Hair follicular keratinocyte (primary cell): ENCODE results near the gene PARN. TPM values are rescaled to one million over a fixed set of nuclear protein-coding genes. Genes with fewer than 3 reads are reported as not detected.

Experiments
- total RNA-seq: library from RNA; depleted of rRNA; stranded (reverse); fragments of >200 nt; gene quantifications from 2 replicates; pipeline ENCODE4 v1.2.3, GENCODE V29; 2015

Gene PARN, protein sequence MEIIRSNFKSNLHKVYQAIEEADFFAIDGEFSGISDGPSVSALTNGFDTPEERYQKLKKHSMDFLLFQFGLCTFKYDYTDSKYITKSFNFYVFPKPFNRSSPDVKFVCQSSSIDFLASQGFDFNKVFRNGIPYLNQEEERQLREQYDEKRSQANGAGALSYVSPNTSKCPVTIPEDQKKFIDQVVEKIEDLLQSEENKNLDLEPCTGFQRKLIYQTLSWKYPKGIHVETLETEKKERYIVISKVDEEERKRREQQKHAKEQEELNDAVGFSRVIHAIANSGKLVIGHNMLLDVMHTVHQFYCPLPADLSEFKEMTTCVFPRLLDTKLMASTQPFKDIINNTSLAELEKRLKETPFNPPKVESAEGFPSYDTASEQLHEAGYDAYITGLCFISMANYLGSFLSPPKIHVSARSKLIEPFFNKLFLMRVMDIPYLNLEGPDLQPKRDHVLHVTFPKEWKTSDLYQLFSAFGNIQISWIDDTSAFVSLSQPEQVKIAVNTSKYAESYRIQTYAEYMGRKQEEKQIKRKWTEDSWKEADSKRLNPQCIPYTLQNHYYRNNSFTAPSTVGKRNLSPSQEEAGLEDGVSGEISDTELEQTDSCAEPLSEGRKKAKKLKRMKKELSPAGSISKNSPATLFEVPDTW
- total RNA-seq = 23.0 and 32.5 TPM in 2 replicates

DNA sequence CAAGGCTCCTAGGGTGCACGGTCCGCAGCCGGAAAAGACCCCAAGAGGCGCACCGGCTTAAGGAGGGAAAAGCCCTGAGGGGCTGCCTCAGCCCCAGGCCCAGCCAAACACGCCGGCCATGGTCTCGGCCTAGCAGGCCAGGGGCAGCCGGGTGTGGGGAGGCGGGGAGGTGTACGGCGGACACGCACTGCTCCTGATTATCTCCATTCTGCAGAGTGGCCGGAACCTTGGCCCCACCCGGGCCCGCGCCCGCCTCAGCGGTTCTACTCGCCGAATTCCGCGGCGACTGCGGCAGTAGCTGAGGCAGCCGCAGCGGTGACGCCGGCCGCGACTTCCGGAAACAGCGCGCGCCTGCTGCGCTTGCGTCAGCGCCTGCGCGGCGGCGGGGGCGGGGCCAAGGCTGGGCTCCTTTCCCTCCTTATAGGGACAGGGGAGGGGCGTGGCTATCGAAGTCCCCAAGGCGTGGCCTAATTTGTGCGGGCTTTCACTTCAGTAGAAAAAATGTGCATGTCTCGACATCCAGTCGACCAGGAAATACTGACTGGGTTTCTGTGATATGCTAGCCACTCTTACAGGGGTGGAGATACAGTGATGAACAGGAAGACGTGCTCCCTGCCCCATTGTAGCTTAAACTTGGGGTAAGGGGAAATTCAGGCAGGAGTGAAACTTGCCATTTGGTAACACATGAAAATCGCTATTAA is at the start of gene PARN:
TSS of gene PARN (minus strand) at position 342 of the 701 bp plus-strand sequence. CDS start at position 207, 135 bp downstream.

DNA sequence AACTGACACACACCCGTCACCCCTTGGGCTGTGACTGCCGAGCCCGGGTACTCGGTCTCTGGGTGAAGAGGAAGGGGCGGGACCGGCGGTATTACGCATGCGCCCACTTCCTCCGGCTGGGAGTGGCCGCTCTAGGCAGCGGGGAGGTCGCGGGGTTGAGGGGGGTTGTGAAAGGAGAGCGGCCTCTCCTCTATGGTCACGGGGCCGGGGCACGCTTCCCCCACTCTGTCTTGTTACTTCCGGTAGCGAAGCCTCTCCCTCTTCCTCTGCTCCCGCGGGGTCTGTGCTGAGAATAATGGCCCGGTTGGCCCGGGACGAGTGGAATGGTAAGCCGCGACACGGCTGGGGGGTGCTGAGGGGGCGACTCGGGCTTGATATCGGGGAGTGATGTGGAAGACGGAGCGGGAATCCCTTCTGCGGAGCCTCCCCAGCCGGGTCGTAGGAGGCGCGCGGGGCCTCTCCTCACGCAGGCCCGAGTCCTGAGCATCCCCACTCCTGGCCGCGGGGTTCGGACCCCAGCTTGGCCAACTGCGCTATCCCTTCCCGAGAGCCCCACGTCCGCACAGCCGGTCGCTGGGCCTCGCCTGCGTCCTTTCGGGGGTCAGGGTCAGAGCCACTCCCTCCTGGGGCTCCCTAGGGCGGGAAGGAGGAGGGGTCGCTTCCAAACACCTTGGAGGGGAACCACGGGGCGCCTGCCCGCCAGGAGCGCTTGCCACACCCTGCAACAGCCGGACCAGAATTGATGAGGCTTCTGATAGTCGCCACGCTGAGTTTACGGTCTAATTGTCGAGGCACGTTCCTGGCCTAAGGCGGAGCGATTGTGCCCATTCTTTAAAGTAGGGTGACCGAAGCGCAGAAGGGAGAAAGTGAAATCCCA is 2.9 kb upstream of the PARN start, which contains the start of gene BFAR:
TSS of gene BFAR (plus strand) at position 259 of the 877 bp plus-strand sequence. CDS start 11,396 bp downstream, outside the sequence.

Other genes starting within 250 kb of the PARN start
- 83.5 and 118 TPM in 2 replicates for gene BFAR, start 2.7 kb upstream of the PARN start, total RNA-seq
- gene PLA2G10, start 64.0 kb upstream of the PARN start, total RNA-seq = 0.23 TPM in 1 of 2 replicates, not detected in the other
- gene NPIPA3, start 73.2 kb upstream of the PARN start, total RNA-seq = 0.70 TPM in 1 of 2 replicates, not detected in the other
- not detected in 2 replicates for gene NPIPA2, start 112.3 kb upstream of the PARN start, total RNA-seq
- gene NOMO1, start 203.5 kb upstream of the PARN start, total RNA-seq = 57.5 and 70.7 TPM in 2 replicates